PC-9 (cell line): ENCODE data around the gene TEX47. TPM values are rescaled to one million over a fixed set of nuclear protein-coding genes. Genes with fewer than 3 reads are reported as not detected.

ENCODE experiments used
- BruUV-seq: library from RNA; stranded (reverse); fragments of 400-500 nt; replicated peaks from 2 replicates; lab custom pipeline; 2021; lab: Mats Ljungman, UMichigan
- CTCF ChIA-PET: fragments of 300-600 bp; sonication (Branson Sonifier 250); formaldehyde crosslinking; loops from one replicate; lab custom pipeline; 2022; ENCODE audit warnings: antibody characterized with exemption; lab: Charles Lee
- POLR2A ChIA-PET: fragments of 300-600 bp; sonication (Branson Sonifier 250); formaldehyde crosslinking; loops from one replicate; lab custom pipeline; 2022; ENCODE audit warnings: antibody characterized with exemption; ENCODE audit not compliant: unreplicated experiment; lab: Charles Lee
- DNase-seq, 2 experiments: peaks; one replicate each; pipeline versions ENCODE4 v3.0.0 to v3.0.0-alpha.2; 2015 to 2022; ENCODE audit warnings: mixed read lengths in 1 of 2
- H2AFZ ChIP-seq: fragments of 200-600 bp; sonication (generic); 2 replicates; pipeline ENCODE4 v1.8.1; 2017; ENCODE audit warnings: antibody characterized with exemption
- H3F3A ChIP-seq: fragments of 200-600 bp; sonication (generic); 2 replicates; pipeline ENCODE4 v1.8.1; 2017; ENCODE audit warnings: antibody characterized with exemption, mild to moderate bottlenecking, low read depth; ENCODE audit not compliant: insufficient read depth
- H3K27ac ChIP-seq: fragments of 200-600 bp; sonication (generic); 2 replicates; pipeline ENCODE4 v1.6.1; 2016; ENCODE audit warnings: mixed run types
- H3K27me3 ChIP-seq: fragments of 200-600 bp; sonication (generic); 2 replicates; pipeline ENCODE4 v1.6.1; 2016; ENCODE audit warnings: low read depth, mixed run types; ENCODE audit not compliant: insufficient read depth
- H3K36me3 ChIP-seq: fragments of 200-600 bp; sonication (generic); 2 replicates; pipeline ENCODE4 v1.6.1; 2016; ENCODE audit warnings: low read depth, mixed run types
- H3K4me1 ChIP-seq: fragments of 200-600 bp; sonication (generic); replicated peaks from 2 replicates; pipeline ENCODE4 v1.6.1; 2016; ENCODE audit warnings: mixed run types; ENCODE audit not compliant: insufficient read depth
- H3K4me2 ChIP-seq: fragments of 200-600 bp; sonication (generic); 2 replicates; pipeline ENCODE4 v1.6.1; 2017; ENCODE audit warnings: mixed run types
- H3K4me3 ChIP-seq: fragments of 200-600 bp; sonication (generic); 2 replicates; pipeline ENCODE4 v1.6.1; 2016; ENCODE audit warnings: mixed run types
- H3K79me2 ChIP-seq: fragments of 200-600 bp; sonication (generic); 2 replicates; pipeline ENCODE4 v1.6.1; 2017; ENCODE audit warnings: low read depth, mixed run types
- H3K9me2 ChIP-seq: fragments of 200-600 bp; sonication (generic); 2 replicates; pipeline ENCODE4 v1.8.1; 2017; ENCODE audit warnings: mild to moderate bottlenecking; ENCODE audit not compliant: insufficient read depth
- H3K9me3 ChIP-seq: fragments of 200-600 bp; sonication (generic); 2 replicates; pipeline ENCODE4 v1.8.1; 2016; ENCODE audit warnings: low read depth; ENCODE audit not compliant: insufficient read depth
- H4K20me1 ChIP-seq: fragments of 200-600 bp; sonication (generic); 2 replicates; pipeline ENCODE4 v1.8.1; 2017; ENCODE audit not compliant: insufficient read depth
- CTCF ChIP-seq: fragments of 200-600 bp; sonication (generic); conservative IDR thresholded peaks from 2 replicates; pipeline ENCODE4 v1.6.1; 2017; ENCODE audit warnings: mixed run types, antibody characterized with exemption, mild to moderate bottlenecking, moderate library complexity
- EZH2 ChIP-seq: fragments of 200-600 bp; sonication (generic); IDR thresholded peaks from 2 replicates; pipeline ENCODE4 v1.8.0; 2017; ENCODE audit warnings: antibody characterized with exemption, low read depth
- intact Hi-C: fragments of 100-400 bp; cut with micrococcal nuclease; formaldehyde crosslinking; loops from one replicate; pipeline ENCODE4 v1.10.0; 2022; ENCODE audit not compliant: unreplicated experiment
- total RNA-seq: library from RNA; stranded (reverse); gene quantifications from 2 replicates; pipeline ENCODE4 v1.2.3, GENCODE V29; 2021

TEX47 gene
- total RNA-seq, 1 experiment from 2014 or later = not detected

- H3K79me2 ChIP-seq = no peaks in the 10 kb centered on the region
- no peak overlapping the region for H3K4me2 ChIP-seq
- H3K9me2 ChIP-seq = no peaks in the 10 kb centered on the region
- intact Hi-C loops = no loop called here
- DNase-seq = no peak
- ChIA-PET POLR2A (no interaction called here), CTCF (no interaction called here)
- H4K20me1 ChIP-seq = no peaks in the 10 kb centered on the region
- no peaks in the 10 kb centered on the region for H3K27me3 ChIP-seq
- no TSS peak for BruUV-seq
- no peak overlapping the region for H2AFZ ChIP-seq
- no peaks in the 10 kb centered on the region for H3K9me3 ChIP-seq
- no peaks in the 10 kb centered on the region for H3K4me1 ChIP-seq
- no peak overlapping the region for H3K27ac ChIP-seq
- TF ChIP-seq CTCF (no peak), EZH2 (no peak)
- H3F3A ChIP-seq = no peaks in the 10 kb centered on the region
- no peak overlapping the region for H3K4me3 ChIP-seq
- no peaks in the 10 kb centered on the region for H3K36me3 ChIP-seq
Measured at GRCh38 chr7:88775838-88776237, 19.7 kb downstream of the TEX47 start.

GRCh38 chr7:88772776-88773175, 22.8 kb downstream of the TEX47 start:
- Histone ChIP-seq H3F3A (no peaks in the 10 kb centered on the region), H3K79me2 (no peaks in the 10 kb centered on the region), H3K4me1 (no peaks in the 10 kb centered on the region), H4K20me1 (no peaks in the 10 kb centered on the region), H3K9me3 (no peaks in the 10 kb centered on the region), H3K9me2 (no peaks in the 10 kb centered on the region), H2AFZ (no peak overlapping the region), H3K4me2 (no peak overlapping the region), H3K36me3 (no peaks in the 10 kb centered on the region), H3K27ac (no peak overlapping the region), H3K27me3 (no peaks in the 10 kb centered on the region), H3K4me3 (no peak overlapping the region)
- DNase-seq = no peak
- ChIA-PET POLR2A (no interaction called here), CTCF (no interaction called here)
- TF ChIP-seq CTCF = no peak
- no peak for TF ChIP-seq EZH2
- BruUV-seq = no TSS peak
- intact Hi-C loops = no loop called here

GRCh38 chr7:88771417-88771816, 24.1 kb downstream of the TEX47 start:
- intact Hi-C loops = no loop called here
- H3K4me1 ChIP-seq = no peaks in the 10 kb centered on the region
- DNase-seq = no peak
- H3K4me3 ChIP-seq = no peak overlapping the region
- no peaks in the 10 kb centered on the region for H3K36me3 ChIP-seq
- no TSS peak for BruUV-seq
- H3K4me2 ChIP-seq = no peak overlapping the region
- ChIA-PET CTCF (no interaction called here), POLR2A (no interaction called here)
- no peaks in the 10 kb centered on the region for H3K9me2 ChIP-seq
- H3F3A ChIP-seq = no peaks in the 10 kb centered on the region
- H4K20me1 ChIP-seq = no peaks in the 10 kb centered on the region
- TF ChIP-seq CTCF = no peak
- TF ChIP-seq EZH2 = no peak
- no peak overlapping the region for H3K27ac ChIP-seq
- H2AFZ ChIP-seq = no peak overlapping the region
- no peaks in the 10 kb centered on the region for H3K9me3 ChIP-seq
- H3K79me2 ChIP-seq = no peaks in the 10 kb centered on the region
- no peaks in the 10 kb centered on the region for H3K27me3 ChIP-seq
